Fibroblast of skin of abdomen (primary cell): ENCODE measurements around the gene ZNF441.
A peak's percentile ranks its signal among the peaks of the same experiment; 100 is the strongest.
"Not testable (repeated sequence)": the region's sequence is repeated elsewhere in the genome, so short reads cannot be mapped to it uniquely, and the experiment has no call there.

ENCODE experiments used
- DNase-seq: peaks from one replicate; pipeline ENCODE4 v3.0.0-alpha.2; 2013

Gene ZNF441

DNA sequence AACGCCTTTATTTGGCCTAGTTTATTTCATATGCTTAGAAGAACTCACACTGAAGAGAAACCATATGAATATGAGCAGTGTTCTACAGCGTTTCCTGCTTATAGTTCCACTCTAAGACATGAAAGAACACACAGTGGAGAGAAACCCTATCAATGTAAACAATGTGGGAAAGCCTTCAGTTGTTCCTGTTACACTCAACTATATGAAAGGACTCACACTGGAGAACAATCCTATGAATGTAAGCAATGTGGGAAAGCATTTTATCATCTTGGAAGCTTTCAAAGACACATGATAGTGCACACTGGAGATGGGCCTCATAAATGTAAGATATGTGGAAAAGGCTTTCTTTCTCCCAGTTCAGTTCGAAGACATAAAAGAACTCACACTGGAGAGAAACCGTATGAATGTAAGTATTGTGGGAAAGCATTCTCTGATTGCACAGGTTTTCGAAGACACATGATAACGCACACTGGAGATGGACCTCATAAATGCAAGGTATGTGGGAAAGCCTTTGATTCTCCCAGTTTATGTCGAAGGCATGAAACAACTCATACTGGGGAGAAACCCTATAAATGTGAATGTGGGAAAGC is 13.7 kb downstream of the ZNF441 start:
- no peak for DNase-seq

DNA sequence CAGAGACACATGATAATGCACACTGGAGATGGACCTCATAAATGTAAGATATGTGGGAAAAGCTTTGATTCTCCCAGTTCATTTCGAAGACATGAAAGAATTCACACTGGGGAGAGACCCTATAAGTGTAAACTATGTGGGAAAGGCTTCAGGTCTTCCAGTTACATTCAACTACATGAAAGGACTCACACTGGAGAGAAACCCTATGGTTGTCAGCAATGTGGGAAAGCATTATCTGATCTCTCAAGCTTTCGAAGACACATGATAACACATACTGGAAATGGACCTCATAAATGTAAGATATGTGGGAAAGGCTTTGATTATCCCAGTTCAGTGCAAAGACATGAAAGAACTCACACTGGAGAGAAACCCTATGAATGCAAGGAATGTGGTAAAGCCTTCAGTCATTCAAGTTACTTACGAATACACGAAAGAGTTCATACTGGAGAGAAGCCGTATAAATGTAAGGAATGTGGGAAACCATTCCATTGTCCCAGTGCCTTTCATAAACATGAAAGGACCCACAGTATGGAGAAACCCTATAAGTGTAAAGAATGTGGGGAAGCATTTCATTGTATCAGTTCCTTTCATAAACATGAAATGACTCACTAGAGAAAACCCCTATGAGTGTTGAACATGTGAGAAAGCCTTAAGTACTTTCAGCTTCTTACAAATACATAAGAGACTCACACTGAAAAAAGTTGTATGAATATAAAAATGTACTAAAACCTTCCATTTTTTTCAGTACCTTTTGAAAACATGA is 14.7 kb downstream of the ZNF441 start:
- no peak for DNase-seq

DNA sequence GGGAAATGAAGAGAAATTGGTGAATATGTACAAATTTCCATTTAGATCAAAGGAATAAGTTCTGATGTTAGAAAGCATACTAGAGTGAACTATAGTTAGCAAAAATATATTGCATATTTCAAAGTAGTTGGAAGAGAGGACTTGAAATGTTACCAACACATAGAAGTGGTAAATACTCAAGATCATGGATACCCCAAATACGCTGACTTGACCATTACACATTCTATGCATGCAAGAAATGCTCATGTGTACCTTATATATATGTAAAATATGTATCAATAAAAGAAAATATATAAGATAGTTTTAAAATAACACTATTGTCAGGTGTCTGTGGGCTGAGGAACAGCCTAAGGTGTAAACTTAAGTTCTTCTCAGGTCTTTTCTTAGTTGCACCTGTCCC is 17.0 kb downstream of the ZNF441 start:
- no peak for DNase-seq

DNA sequence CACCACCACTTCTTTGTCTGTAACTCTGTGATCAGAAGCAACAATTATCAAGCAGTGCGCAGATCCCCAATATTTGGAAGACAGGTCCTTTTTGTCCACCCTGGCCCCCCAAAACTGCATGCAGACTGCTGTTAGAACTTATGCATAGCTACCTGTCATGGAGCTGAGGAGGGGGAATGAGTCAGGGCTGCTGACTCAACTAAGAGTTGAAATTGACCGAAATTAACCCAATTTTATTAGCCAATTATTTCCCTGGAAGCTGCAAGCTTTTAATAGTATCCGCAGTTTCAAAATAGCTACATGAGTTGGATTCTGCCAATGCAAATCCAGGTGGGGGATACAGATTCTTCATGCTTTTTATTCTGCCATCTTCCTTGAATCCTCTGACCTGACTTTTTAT is 17.6 kb downstream of the ZNF441 start:
- DNase-seq = no peak

DNA sequence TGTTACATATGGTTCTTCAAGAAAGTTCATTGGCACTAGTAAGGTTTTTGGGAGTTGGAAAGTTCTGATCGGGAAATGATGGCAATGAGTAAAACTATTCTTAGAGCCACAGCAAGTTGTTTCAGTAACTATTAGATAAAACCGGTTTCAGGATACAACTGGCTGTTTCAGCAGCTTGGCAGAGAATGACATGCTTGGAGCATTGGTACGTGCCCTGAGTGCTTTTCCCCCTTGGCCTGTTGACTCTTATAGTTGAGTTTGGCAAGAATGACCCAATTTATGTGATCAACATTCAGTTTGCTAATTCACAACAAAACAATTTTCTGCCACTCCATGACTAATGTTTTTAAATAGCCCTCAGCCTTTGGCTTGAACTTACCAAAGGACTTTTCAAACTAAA is 20.7 kb downstream of the ZNF441 start:
- DNase-seq = no peak

DNA sequence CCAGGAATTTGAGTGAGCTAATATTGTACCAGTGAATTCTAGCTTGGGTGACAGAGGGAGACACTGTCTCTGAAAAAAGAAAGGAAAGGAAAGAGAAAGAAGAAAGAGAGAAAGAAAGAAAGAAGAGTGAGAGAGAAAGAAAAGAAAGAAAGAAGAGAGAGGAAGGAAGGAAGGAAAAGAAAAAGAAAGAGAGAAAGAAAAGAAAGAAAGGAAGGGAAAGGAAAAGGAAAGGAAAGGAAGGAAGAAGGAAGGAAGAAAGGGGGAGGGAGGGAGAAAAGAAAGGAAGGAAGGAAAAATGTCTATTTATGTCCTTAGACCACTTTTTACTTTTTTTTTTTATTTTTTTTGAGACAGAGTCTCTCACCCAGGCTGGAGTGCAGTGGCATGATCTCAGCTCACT is 26.1 kb downstream of the ZNF441 start:
- DNase-seq = no peak

DNA sequence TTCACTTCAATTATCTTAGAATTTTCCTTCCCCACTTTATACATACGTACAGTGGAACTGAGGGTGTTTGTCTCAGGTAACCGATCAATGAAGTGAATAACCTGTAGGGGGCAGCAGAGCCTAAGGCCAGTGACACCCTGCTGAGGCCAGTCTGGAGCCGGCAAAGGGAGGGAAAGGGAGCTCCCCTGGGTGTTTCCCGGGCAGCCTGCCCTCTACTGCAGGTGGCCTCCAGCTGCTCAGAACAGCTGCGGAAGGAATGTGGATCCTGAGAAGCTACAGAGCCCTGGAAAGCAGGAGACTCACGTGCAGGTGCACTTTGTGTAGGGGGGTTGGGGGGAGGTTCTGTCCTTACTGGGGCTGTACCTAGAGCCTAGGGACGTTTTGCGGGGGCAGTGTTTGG is 30.7 kb downstream of the ZNF441 start:
- peak; percentile 86 for DNase-seq

DNA sequence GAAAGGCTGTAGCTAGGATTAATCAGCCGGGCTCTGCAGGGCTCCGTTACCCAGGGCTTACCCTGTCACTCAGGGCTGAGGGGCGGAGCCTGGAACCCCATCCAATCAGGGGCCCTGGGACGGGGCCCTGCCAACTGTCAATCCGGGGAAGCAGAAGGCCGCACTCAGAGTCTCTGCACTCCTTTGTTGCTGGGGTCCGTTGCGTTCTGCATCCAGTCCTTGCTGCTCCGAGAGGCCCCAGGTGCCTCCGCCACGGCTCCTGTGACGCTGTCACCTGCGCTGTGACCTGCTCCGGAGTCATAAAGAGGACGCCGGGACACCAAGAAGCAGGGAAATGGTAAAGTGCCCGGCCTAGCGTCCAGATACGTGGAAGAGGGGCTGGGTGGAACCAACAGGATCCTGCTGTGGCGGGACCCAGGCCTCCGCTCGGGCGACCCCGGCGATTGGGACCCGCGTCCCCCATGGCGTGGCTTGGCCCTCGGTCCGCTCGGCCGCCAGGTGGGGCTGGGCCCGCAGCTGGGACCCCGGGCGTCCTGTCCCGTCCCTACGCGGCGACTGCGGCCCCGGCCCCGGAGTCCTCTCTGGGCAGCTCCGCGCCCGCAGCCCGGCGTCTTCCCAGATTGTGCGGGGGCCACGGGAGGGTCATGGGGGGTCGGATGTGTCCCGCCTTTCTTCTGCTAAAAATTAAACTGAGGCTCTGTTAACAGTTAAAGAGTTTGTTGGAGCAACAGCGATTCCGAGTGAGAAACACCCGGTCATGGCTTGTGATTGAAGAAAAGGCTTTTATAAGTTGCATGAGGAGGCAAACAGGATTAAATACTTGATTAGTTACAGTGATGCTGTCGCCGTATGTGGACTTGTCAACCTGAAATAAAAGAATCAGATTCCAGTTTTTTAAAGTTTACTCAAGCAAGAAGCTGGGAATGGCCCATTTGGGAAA is 31.9 kb downstream of the ZNF441 start, which contains the start of gene ZNF491:
ZNF491 (plus strand) TSS at position 133 of the 940 bp plus-strand sequence. CDS start 7,431 bp downstream, outside the sequence.
- DNase-seq = peak; percentile 88

DNA sequence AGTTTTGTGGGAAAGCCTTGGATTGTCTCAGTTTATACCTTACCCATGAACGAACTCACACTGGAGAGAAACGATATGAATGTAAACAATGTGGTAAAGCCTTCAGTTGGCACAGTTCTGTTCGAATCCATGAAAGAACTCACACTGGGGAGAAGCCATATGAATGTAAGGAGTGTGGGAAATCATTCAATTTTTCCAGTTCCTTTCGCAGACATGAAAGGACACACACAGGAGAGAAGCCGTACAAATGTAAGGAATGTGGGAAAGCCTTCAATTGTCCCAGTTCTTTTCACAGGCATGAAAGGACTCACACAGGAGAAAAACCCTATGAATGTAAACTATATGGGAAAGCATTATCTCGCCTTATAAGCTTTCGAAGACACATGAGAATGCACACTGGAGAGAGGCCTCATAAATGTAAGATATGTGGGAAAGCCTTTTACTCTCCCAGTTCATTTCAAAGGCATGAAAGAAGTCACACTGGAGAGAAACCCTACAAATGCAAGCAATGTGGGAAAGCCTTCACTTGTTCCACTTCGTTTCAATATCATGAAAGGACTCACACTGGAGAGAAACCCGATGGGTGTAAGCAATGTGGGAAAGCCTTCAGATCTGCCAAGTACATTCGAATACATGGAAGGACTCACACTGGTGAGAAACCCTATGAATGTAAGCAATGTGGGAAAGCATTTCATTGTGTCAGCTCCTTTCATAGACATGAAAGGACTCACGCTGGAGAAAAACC is 39.7 kb downstream of the ZNF441 start:
- DNase-seq = no peak

DNA sequence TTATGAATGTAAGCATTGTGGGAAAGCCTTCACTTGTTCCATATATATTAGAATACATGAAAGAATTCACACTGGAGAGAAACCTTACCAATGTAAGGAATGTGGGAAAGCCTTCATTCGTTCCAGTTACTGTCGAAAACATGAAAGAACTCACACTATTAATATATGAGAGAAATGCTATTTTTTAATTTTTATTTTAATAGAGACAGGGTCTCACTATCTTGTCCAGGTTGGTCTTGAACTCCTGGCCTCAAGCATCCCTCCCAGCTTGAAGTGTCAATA is 40.2 kb downstream of the ZNF441 start:
- no peak for DNase-seq

DNA sequence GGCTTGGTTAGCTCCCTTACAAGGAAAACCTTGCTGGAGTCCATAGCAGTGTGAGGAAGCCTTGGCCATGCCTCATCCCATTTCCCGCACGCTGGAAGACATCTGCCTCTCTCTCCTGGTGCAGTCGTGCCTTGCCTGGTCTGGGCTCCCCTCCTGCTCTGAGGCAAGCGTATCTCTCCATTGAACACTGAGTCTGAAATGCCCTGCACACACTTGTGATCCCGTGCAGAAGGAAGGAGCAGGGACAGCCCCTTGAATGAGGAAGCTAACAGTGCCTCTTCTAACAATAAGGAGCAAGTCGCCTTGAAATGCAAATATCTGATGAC is 46.9 kb downstream of the ZNF441 start:
- DNase-seq = no peak

DNA sequence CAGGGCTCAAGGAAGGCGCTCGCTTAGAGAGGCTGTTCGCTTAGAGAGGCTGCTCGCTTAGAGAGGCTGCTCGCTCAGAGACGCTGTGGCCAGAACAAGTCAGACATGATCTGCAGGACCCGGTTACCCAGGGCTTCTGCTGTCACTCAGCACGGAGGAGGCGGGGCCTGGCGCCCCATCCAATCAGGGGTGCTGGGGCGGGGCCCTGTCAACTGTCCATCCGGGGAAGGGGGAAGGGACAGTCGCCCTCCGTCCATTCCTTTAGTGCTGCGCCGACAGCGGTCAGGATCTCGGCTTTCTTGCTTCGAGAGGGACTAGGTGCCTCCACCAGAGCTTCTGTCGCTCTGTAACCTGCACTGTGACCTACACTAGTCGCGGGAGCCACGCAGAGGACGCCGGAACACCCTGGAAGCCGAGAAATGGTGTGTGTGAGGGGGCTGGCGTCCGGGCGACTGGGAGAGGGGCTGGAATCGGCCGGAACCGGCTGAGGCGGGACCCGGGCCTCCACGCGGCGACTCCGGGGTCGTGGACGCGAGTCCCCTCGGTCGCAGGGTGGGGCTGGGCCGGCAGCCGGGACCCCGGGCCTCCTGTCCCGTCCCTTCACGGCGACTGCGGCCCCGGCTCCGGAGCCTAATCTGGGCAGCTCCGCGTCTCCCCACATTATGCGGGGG is 47.4 kb downstream of the ZNF441 start, which contains the start of gene ZNF440:
ZNF440 (plus strand) TSS at position 245 of the 671 bp plus-strand sequence; CDS start at position 420, 175 bp downstream.
- DNase-seq = peak; percentile 91

DNA sequence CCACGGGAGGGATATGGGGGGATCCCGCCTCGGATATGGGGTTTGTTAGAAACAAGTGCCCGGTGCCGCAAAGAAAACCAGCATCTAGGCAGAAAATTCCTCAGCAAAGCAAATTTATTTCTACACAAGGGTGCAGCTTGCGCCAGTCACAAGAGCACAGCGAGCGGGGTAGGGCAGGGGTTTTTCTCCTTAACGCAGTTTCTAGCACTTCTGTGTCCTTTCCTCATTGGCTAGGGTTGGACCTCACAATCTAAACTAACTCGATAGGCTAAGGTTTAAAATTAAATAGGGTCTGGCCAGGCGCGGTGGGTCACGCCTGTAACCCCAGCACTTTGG is 47.9 kb downstream of the ZNF441 start:
- peak; percentile 18 for DNase-seq

DNA sequence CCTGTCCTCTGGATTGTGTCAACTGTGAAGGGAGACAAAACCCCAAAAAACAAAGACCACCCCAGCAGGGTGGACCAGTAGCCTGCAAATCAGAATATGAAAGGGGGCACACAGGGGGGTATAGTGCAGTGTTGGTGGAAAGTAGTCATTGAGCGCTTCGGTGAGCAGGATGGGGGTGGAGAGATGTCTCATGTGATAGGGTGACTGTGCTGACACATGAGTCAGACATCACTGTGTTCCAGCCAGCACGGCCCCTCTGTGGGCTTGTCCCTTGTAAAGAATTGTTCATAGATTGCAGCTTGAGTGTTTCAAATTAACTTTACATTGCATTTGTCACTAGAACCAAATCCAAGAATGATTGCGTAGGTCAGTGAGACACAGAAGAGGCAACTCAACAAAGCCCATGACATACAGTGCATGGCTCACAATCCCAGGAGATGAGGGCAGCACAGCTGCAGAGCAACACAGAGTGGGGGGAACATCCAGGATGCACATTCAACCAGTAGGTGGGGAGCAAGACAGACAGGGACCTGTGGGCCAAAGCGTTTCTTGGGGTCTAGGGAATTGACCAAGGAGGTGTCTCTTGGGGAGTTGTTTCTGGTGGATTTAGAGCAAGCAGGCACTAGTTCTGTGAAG is 54.8 kb downstream of the ZNF441 start:
- peak; percentile 4 for DNase-seq

DNA sequence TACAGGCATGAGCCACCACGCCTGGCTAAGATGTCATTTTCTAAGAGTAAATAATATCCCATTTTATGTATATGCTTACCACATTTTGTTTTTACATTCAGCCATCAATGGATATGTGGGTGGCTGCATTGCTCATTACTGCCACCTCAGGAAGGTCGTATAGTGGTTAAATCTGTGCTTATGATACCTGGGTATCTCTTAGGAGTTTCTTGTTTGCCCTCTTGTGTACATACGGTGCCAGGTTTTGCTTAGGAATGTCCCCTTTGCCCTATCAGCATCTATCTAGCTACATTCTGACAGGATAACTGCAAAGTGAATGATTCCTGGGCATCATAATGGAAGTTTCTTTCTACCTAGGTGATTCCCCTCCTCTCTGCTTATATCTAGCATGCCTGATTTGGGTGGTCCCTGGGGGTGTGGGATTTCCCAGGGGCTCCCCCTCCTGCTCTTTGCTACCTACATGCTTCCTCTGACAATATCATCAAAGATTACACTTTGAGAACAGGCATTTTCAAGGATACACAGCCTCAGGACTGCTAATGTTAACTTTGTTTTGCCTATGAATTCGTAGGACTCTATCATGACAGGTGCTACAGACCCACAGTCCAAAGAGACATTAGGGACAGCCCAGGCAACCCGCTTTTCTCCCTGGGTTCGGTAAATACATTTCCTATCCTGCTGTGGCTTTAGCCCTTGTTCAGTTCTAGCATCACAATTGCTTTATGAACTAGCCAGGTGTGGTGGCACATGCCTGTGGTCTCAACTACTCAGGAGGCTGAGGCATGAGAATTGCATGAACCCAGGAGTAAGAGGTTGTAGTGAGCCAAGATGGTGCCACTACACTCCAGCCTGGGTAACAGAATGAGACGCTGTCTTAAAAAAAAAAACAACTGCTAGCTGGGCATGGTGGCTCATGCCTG is 62.4 kb downstream of the ZNF441 start:
- DNase-seq = not testable (repeated sequence)

DNA sequence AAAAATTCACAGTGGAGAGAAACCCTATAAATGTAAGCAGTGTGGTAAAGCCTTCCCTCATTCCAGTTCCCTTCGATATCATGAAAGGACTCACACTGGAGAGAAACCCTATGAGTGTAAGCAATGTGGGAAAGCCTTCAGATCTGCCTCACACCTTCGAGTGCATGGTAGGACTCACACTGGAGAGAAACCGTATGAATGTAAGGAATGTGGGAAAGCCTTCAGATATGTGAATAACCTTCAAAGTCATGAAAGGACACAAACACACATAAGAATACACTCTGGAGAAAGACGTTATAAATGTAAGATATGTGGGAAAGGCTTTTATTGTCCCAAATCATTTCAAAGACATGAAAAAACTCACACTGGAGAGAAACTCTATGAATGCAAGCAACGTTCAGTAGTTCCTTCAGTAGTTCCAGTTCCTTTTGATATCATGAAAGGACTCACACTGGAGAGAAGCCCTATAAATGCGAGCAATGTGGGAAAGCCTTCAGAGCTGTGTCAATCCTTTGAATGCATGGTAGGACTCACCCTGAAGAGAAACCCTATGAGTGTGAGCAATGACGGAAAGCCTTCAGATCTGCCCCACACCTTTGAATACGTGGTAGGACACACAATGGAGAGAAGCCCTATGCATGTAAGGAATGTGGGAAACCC is 65.6 kb downstream of the ZNF441 start:
- no peak for DNase-seq

DNA sequence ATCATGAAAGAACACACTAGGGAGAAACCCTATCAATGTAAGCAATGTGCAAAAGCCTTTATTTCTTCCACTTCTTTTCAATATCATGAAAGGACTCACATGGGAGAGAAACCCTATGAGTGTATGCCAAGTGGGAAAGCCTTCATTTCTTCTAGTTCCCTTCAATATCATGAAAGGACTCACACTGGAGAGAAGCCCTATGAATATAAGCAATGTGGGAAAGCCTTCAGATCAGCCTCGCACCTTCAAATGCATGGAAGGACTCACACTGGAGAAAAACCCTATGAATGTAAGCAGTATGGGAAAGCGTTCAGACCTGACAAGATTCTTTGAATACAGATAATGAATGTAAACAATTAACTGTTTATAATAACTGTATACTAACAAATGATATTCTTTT is 66.7 kb downstream of the ZNF441 start:
- DNase-seq = no peak
